Type B pancreatic cell (in vitro differentiated cells): ENCODE data around the gene MAP4K3. TPM values are rescaled to one million over a fixed set of nuclear protein-coding genes. Genes with fewer than 3 reads are reported as not detected.

Experiments used
- DNase-seq: peaks from one replicate; pipeline ENCODE4 v3.0.0; 2021; ENCODE audit warnings: mixed read lengths; ENCODE audit not compliant: unreplicated experiment; ENCODE audit errors: extremely low spot score
- H3K27ac Mint-ChIP-seq: 2 replicates; pipeline ENCODE4 v1.8.0; 2021; ENCODE audit warnings: mild to moderate bottlenecking, mixed read lengths
- H3K27me3 Mint-ChIP-seq: 2 replicates; pipeline ENCODE4 v1.8.0; 2021; ENCODE audit warnings: mixed read lengths
- H3K36me3 Mint-ChIP-seq: 2 replicates; pipeline ENCODE4 v1.8.0; 2021; ENCODE audit warnings: mixed read lengths
- H3K4me1 Mint-ChIP-seq: one replicate; pipeline ENCODE4 v1.8.0; 2021; ENCODE audit warnings: mixed read lengths; ENCODE audit not compliant: unreplicated experiment
- H3K4me3 Mint-ChIP-seq: 2 replicates; pipeline ENCODE4 v1.8.0; 2021; ENCODE audit warnings: mild to moderate bottlenecking, mixed read lengths
- H3K9me3 Mint-ChIP-seq: 2 replicates; pipeline ENCODE4 v1.8.0; 2021; ENCODE audit warnings: mixed read lengths
- total RNA-seq: library from RNA; stranded (reverse); gene quantifications from 2 replicates; pipeline ENCODE4 v1.2.1, GENCODE V29; 2021; ENCODE audit warnings: low replicate concordance
- TF ChIP-seq, protein P1 (sequence below): fragments of 200-600 bp; sonication (generic); conservative IDR thresholded peaks from 2 replicates; pipeline ENCODE4 v1.5.0; 2021; ENCODE audit warnings: antibody characterized with exemption, mild to moderate bottlenecking

Gene MAP4K3
- total RNA-seq, 1 donor from 2014 or later = 49.0 TPM

- Mint-ChIP-seq H3K27me3 (no peaks in the 10 kb centered on the region), H3K27ac (no peak overlapping the region), H3K4me1 (no peaks in the 10 kb centered on the region)
These were observed 216.9 kb downstream of the MAP4K3 start for GRCh38 chr2:39220136-39220535.

GRCh38 chr2:39218391-39218790 lies 218.7 kb downstream of the MAP4K3 start:
- H3K27ac Mint-ChIP-seq = no peak overlapping the region
- no peaks in the 10 kb centered on the region for H3K4me1 Mint-ChIP-seq
- no peaks in the 10 kb centered on the region for H3K9me3 Mint-ChIP-seq

More at GRCh38 chr2:39220136-39220535, 216.9 kb downstream of the MAP4K3 start:
- H3K9me3 Mint-ChIP-seq = no peaks in the 10 kb centered on the region
- TF ChIP-seq, protein P1, sequence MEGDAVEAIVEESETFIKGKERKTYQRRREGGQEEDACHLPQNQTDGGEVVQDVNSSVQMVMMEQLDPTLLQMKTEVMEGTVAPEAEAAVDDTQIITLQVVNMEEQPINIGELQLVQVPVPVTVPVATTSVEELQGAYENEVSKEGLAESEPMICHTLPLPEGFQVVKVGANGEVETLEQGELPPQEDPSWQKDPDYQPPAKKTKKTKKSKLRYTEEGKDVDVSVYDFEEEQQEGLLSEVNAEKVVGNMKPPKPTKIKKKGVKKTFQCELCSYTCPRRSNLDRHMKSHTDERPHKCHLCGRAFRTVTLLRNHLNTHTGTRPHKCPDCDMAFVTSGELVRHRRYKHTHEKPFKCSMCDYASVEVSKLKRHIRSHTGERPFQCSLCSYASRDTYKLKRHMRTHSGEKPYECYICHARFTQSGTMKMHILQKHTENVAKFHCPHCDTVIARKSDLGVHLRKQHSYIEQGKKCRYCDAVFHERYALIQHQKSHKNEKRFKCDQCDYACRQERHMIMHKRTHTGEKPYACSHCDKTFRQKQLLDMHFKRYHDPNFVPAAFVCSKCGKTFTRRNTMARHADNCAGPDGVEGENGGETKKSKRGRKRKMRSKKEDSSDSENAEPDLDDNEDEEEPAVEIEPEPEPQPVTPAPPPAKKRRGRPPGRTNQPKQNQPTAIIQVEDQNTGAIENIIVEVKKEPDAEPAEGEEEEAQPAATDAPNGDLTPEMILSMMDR = no peak
- H3K4me3 Mint-ChIP-seq = no peak overlapping the region
- no peak for DNase-seq
- no peaks in the 10 kb centered on the region for H3K36me3 Mint-ChIP-seq

DNA sequence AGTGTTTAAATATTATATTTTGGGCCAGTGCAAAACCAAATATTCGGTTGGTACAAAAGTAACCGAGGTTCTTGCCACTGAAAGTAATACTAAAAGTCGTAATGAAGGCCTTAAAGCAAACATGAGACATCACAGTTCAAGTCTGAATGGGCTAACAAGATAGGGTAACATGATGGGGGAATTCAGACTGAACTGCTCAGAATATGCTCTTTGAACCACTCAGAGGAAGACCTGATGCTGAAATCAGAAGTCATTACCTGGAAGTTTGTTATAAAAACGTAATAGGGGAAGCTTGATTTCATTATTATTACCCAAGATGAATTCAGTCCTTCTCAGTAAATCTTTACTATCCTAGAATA lies 219.9 kb downstream of the MAP4K3 start:
- DNase-seq = no peak
- H3K27ac Mint-ChIP-seq = peak overlapping the region; percentile 47
- H3K4me1 Mint-ChIP-seq = no peaks in the 10 kb centered on the region
- no peak overlapping the region for H3K4me3 Mint-ChIP-seq
- TF ChIP-seq, protein P1 = no peak
- H3K36me3 Mint-ChIP-seq = no peaks in the 10 kb centered on the region
- no peaks in the 10 kb centered on the region for H3K27me3 Mint-ChIP-seq
- no peaks in the 10 kb centered on the region for H3K9me3 Mint-ChIP-seq

More at GRCh38 chr2:39218391-39218790, 218.7 kb downstream of the MAP4K3 start:
- TF ChIP-seq, protein P1 = no peak
- no peak overlapping the region for H3K4me3 Mint-ChIP-seq
- no peaks in the 10 kb centered on the region for H3K36me3 Mint-ChIP-seq
- DNase-seq = no peak
- H3K27me3 Mint-ChIP-seq = no peaks in the 10 kb centered on the region

- Mint-ChIP-seq H3K36me3 (no peaks in the 10 kb centered on the region), H3K4me1 (no peaks in the 10 kb centered on the region), H3K4me3 (no peak overlapping the region), H3K9me3 (no peaks in the 10 kb centered on the region), H3K27ac (peak overlapping the region; percentile 47), H3K27me3 (no peaks in the 10 kb centered on the region)
- no peak for DNase-seq
- TF ChIP-seq, protein P1 = no peak
These were observed 220.5 kb downstream of the MAP4K3 start for GRCh38 chr2:39216346-39217191.

DNA sequence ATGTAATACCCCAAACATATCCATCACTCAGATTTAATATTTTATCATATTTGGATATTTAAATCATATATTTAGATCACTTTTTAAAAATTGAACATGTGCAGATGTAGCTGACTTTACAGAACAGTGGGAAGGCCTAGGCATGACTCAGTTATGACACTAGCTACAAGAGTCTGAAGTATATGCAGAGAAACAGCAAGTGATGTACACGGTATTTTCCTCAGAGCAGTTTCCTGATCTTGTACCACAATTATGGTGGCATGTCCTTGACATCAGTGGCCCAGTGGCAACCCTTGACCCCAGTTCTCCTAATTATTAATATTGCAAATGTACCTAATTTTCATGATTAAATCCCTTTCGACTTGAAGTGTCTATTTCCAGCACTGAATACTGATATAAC lies 221.5 kb downstream of the MAP4K3 start:
- Mint-ChIP-seq H3K27me3 (no peaks in the 10 kb centered on the region), H3K27ac (no peak overlapping the region), H3K4me1 (no peaks in the 10 kb centered on the region), H3K4me3 (no peak overlapping the region), H3K9me3 (no peaks in the 10 kb centered on the region), H3K36me3 (no peaks in the 10 kb centered on the region)
- DNase-seq = no peak
- TF ChIP-seq, protein P1 = no peak
